Measurements from ENCODE around the gene TBC1D1.

- no peak for TF ChIP-seq CTCF (IDR thresholded peaks at IDR 0.05)
- no peak for TF ChIP-seq POLR2AphosphoS5 (IDR thresholded peaks at IDR 0.05; ENCODE audit: low read depth, low read length)
- TF ChIP-seq REST (IDR thresholded peaks at IDR 0.05; ENCODE audit: insufficient read depth in 1 of 2, low read depth in 2 of 2, low read length in 1 of 2): no peak
- TF ChIP-seq TCF7L2 (IDR thresholded peaks at IDR 0.05; ENCODE audit: low read depth, low read length): no peak
- no peak for TF ChIP-seq SIN3A (IDR thresholded peaks at IDR 0.05; ENCODE audit: borderline replicate concordance, insufficient read depth, low read depth, low read length)
These were observed 249.8 kb downstream of the TBC1D1 start for GRCh38 chr4:38140643-38141203.
